Measurements from ENCODE around the gene SLC15A3. TPM values are rescaled to one million over a fixed set of nuclear protein-coding genes. Genes with fewer than 3 reads are reported as not detected.

The SLC15A3 gene
- total RNA-seq, 6 donors from 2014 or later = 29.5 to 186 (median 115) TPM

DNA sequence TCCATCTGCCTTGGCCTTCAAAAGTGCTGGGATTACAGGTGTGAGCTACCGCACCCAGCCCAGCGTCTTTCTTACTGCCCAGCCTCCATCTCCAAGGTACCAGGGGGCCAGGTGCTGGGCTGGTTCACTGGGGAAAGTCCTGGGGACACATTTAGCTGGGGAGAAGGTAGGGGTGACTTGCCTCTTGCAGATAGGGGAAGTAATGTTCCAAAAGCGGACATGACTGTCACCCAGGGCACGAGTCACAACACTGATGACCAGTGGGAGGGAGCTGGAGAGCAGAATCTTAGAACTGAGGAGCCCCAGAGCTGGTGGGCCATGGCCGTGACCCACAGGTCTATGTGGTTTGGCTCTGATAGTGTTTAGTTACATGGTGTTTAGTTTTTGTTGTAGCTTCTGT is 2.4 kb upstream of the SLC15A3 start:
- DNase-seq (peak in 1 of 2 donors; percentile 65), ATAC-seq (ENCODE audit: low FRiP score in 2 of 2) (peak in 1 of 2 donors; percentile 35)
- Histone ChIP-seq H3K36me3 (no peaks in the 10 kb centered on the region), H3K27me3 (no peaks in the 10 kb centered on the region), H3K9me3 (no peaks in the 10 kb centered on the region), H3K27ac (peak overlapping the region in 3 of 4 donors; percentile 89 to 99 (median 93)), H3K4me1 (peaks cover 13 to 23% (median 18%) of the 10 kb centered on the region in 4 donors), H3K4me3 (no peak overlapping the region)
- WGBS, 2 donors = 78 to 90% methylated on average over 5 of the region's 5 CpGs
- no peak for TF ChIP-seq POLR2AphosphoS5 (IDR thresholded peaks at IDR 0.05)
- TF ChIP-seq EP300 (IDR thresholded peaks at IDR 0.05) = no peak
- TF ChIP-seq, protein P1, sequence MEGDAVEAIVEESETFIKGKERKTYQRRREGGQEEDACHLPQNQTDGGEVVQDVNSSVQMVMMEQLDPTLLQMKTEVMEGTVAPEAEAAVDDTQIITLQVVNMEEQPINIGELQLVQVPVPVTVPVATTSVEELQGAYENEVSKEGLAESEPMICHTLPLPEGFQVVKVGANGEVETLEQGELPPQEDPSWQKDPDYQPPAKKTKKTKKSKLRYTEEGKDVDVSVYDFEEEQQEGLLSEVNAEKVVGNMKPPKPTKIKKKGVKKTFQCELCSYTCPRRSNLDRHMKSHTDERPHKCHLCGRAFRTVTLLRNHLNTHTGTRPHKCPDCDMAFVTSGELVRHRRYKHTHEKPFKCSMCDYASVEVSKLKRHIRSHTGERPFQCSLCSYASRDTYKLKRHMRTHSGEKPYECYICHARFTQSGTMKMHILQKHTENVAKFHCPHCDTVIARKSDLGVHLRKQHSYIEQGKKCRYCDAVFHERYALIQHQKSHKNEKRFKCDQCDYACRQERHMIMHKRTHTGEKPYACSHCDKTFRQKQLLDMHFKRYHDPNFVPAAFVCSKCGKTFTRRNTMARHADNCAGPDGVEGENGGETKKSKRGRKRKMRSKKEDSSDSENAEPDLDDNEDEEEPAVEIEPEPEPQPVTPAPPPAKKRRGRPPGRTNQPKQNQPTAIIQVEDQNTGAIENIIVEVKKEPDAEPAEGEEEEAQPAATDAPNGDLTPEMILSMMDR (IDR thresholded peaks at IDR 0.05) = no peak
- TF ChIP-seq POLR2A (IDR thresholded peaks at IDR 0.05) = no peak

DNA sequence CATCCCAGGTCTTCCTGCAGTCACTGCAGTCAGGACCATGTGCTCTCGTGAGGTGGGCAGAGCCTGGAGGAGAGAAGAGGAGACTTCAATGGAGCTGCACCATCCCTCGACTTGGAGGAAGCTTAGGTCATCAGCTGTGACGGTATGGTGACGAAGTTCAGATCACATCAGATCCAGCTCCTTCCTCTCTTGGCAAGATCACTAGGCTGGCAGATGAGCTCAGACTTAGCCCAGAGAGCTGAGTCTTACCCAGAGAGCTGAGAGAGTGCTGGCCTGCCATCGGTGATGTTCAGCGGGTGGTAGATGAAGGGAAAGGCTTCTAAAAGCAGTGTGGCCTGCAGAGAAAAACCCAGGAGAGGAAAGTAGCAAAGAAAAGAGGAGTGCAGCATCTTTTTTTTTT is 1.8 kb upstream of the SLC15A3 start:
- Histone ChIP-seq H3K4me1 (peaks cover 17 to 27% (median 24%) of the 10 kb centered on the region in 4 donors), H3K27me3 (no peaks in the 10 kb centered on the region), H3K36me3 (no peaks in the 10 kb centered on the region), H3K9me3 (no peaks in the 10 kb centered on the region), H3K27ac (peak overlapping the region; percentile 89 to 99 (median 94)), H3K4me3 (no peak overlapping the region)
- DNase-seq (peak in 1 of 2 donors; percentile 66), ATAC-seq (ENCODE audit: low FRiP score in 2 of 2) (peak; percentile 29 to 46)
- TF ChIP-seq POLR2A (IDR thresholded peaks at IDR 0.05) = peak in 1 of 4 donors; percentile 45
- TF ChIP-seq EP300 (IDR thresholded peaks at IDR 0.05) = no peak
- peak; percentile 12 to 32 for TF ChIP-seq POLR2AphosphoS5 (IDR thresholded peaks at IDR 0.05)
- TF ChIP-seq, protein P1 (IDR thresholded peaks at IDR 0.05) = no peak
- 63 to 70% methylated on average over 6 of the region's 6 CpGs for WGBS, 2 donors

DNA sequence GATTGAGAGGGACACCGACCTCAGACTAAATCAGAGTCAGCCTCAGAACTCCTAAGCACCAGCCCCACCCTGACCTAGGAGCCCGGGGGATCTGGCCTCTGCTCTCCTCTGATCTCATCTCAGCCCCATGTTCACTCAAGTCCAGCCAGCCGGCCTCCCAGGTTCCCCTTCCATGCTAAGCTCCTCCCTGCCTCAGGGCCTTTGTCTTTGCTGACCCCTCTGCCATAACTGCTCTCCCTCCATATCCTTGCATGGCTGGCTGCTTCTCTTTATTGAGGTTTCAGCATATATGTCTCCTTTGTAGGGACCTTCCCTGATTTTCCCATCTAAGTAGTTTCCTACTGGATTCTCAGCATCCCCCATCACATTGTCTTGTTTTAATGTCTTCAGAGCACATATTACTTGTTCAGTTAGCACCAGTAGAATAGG is 780 bp upstream of the SLC15A3 start:
- no peak for ATAC-seq (ENCODE audit: low FRiP score in 2 of 2)
- Histone ChIP-seq H3K27ac (peak overlapping the region; percentile 89 to 99 (median 94)), H3K27me3 (no peaks in the 10 kb centered on the region), H3K4me3 (peak overlapping the region; percentile 46 to 71 (median 55)), H3K4me1 (peaks cover 22 to 38% (median 28%) of the 10 kb centered on the region in 4 donors), H3K36me3 (no peaks in the 10 kb centered on the region), H3K9me3 (no peaks in the 10 kb centered on the region)
- DNase-seq = no peak
- 15 to 29% methylated on average over 3 of the region's 3 CpGs for WGBS, 2 donors
- TF ChIP-seq, protein P1 (IDR thresholded peaks at IDR 0.05) = no peak
- TF ChIP-seq POLR2A (IDR thresholded peaks at IDR 0.05) (no peak), POLR2AphosphoS5 (IDR thresholded peaks at IDR 0.05) (no peak), EP300 (IDR thresholded peaks at IDR 0.05) (no peak)

DNA sequence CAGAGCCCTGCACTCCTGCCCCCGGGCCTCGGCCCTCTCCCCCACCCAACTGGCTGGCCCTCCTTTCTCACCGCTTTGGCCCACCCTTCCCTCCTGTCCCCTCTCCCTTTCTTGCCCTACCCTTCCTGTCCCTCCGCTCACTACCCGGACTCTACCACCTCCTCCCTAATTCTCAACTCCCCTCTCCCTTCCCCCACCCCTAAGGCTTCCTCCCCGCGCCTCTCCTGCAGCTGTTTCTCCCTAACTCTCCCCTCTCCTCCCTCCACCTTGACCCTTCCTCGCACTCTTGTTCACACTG is 421 bp downstream of the SLC15A3 start:
- peak overlapping the region; percentile 89 to 99 (median 94) for H3K27ac ChIP-seq
- ATAC-seq (ENCODE audit: low FRiP score in 2 of 2) (peak in 1 of 2 donors; percentile 11), DNase-seq (no peak)
- peak overlapping the region; percentile 46 to 71 (median 55) for H3K4me3 ChIP-seq
- TF ChIP-seq POLR2AphosphoS5 (IDR thresholded peaks at IDR 0.05) (no peak), POLR2A (IDR thresholded peaks at IDR 0.05) (no peak), EP300 (IDR thresholded peaks at IDR 0.05) (no peak)
- TF ChIP-seq, protein P1 (IDR thresholded peaks at IDR 0.05) = no peak
- H3K4me1 ChIP-seq = peaks cover 22 to 44% (median 32%) of the 10 kb centered on the region in 4 donors
- 2 to 12% methylated on average over 8 of the region's 8 CpGs for WGBS, 2 donors
- H3K36me3 ChIP-seq = peaks cover 0 to 2% (median under 1%) of the 10 kb centered on the region in 4 donors
- no peaks in the 10 kb centered on the region for H3K9me3 ChIP-seq
- no peaks in the 10 kb centered on the region for H3K27me3 ChIP-seq
